ENCODE results near the gene ZNF860.

DNA sequence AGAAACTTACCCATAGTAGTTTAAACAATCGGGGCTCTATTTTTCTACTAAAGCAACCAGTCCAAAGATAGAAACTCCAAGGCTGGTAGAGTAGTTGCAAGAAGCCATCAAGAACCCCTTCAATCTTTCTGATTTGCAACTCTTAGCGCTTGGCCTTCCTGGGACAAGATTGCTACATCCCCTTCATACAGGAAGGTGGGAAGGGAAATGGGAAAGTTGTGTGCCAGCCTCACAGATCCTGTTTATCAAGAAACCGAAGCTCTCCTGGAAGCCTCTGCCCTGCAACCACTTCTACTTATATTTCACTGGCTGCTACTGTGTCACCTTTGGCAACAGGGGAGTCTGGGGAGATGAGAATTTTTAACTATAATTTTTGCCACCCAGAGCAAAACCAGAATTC, 46.7 kb upstream of the ZNF860 start:
- no peak for TF ChIP-seq CTCF (conservative IDR thresholded peaks at IDR 0.05; ENCODE audit: low read depth, low read length)
- TF ChIP-seq RAD21 (IDR thresholded peaks at IDR 0.05; ENCODE audit: low read length), result no peak
- no peak for TF ChIP-seq SMC3 (IDR thresholded peaks at IDR 0.05; ENCODE audit: low read depth, low read length)
- no peak for TF ChIP-seq POLR2A (IDR thresholded peaks at IDR 0.05; ENCODE audit: low read depth, low read length)
- no peak for TF ChIP-seq ELK1 (IDR thresholded peaks at IDR 0.05; ENCODE audit: borderline replicate concordance, low read depth, low read length)
- TF ChIP-seq RCOR1 (IDR thresholded peaks at IDR 0.05; ENCODE audit: insufficient replicate concordance, low read length), result no peak
- no peak for TF ChIP-seq CEBPB (IDR thresholded peaks at IDR 0.05; ENCODE audit: low read depth, low read length)
- TF ChIP-seq RFX5 (IDR thresholded peaks at IDR 0.05; ENCODE audit: low read depth, low read length), result no peak
- no peak for TF ChIP-seq MAZ (IDR thresholded peaks at IDR 0.05; ENCODE audit: borderline replicate concordance, low read depth, low read length)
- TF ChIP-seq USF2 (IDR thresholded peaks at IDR 0.05; ENCODE audit: low read depth, low read length), result no peak
- no peak for TF ChIP-seq BHLHE40 (IDR thresholded peaks at IDR 0.05; ENCODE audit: low read depth, low read length)
- TF ChIP-seq MXI1 (IDR thresholded peaks at IDR 0.05; ENCODE audit: borderline replicate concordance, low read depth, low read length), result no peak
- TF ChIP-seq FOS (IDR thresholded peaks at IDR 0.05; ENCODE audit: low read depth, low read length), result no peak
- no peak for TF ChIP-seq CHD1 (IDR thresholded peaks at IDR 0.05; ENCODE audit: low read depth, low read length)

All from IMR-90 (cell line).